Mucosa of stomach (tissue), 1 donor: ENCODE measurements around the gene H19.

ENCODE experiments used
- H3K27me3 ChIP-seq: one replicate; pipeline ENCODE4 v1.7.0; 2013; ENCODE audit warnings: mild to moderate bottlenecking, low read length; ENCODE audit not compliant: control insufficient read depth, insufficient read depth
- H3K36me3 ChIP-seq: one replicate; pipeline ENCODE4 v1.7.0; 2013; ENCODE audit warnings: low read length; ENCODE audit not compliant: control insufficient read depth, insufficient read depth
- H3K4me1 ChIP-seq: one replicate; pipeline ENCODE4 v1.7.0; 2013; ENCODE audit warnings: mild to moderate bottlenecking, low read length; ENCODE audit not compliant: control insufficient read depth, insufficient read depth
- H3K4me3 ChIP-seq: one replicate; pipeline ENCODE4 v1.7.0; 2013; ENCODE audit warnings: low read length
- H3K9ac ChIP-seq: one replicate; pipeline ENCODE4 v1.7.0; 2013; ENCODE audit warnings: mild to moderate bottlenecking, low read length, moderate library complexity
- H3K9me3 ChIP-seq: one replicate; pipeline ENCODE4 v1.7.0; 2013; ENCODE audit warnings: mild to moderate bottlenecking, low read length, moderate library complexity; ENCODE audit not compliant: control insufficient read depth
- donor health status: Pancreatic carcinoma.

H19 gene

GRCh38 chr11:1979607-1980006, 18.0 kb downstream of the H19 start:
- no peaks in the 10 kb centered on the region for H3K9me3 ChIP-seq
- H3K9ac ChIP-seq, result no peak overlapping the region
- H3K4me3 ChIP-seq, result no peak overlapping the region
- H3K36me3 ChIP-seq, result no peaks in the 10 kb centered on the region
- H3K4me1 ChIP-seq, result no peaks in the 10 kb centered on the region
- H3K27me3 ChIP-seq, result no peaks in the 10 kb centered on the region

- Histone ChIP-seq H3K4me1 (no peaks in the 10 kb centered on the region), H3K9ac (no peak overlapping the region), H3K36me3 (no peaks in the 10 kb centered on the region), H3K27me3 (no peaks in the 10 kb centered on the region), H3K9me3 (no peaks in the 10 kb centered on the region), H3K4me3 (no peak overlapping the region)
Measured at GRCh38 chr11:1978720-1979473, 18.7 kb downstream of the H19 start.

- Histone ChIP-seq H3K9ac (no peak overlapping the region), H3K9me3 (no peaks in the 10 kb centered on the region), H3K36me3 (no peaks in the 10 kb centered on the region), H3K27me3 (no peaks in the 10 kb centered on the region), H3K4me3 (no peak overlapping the region), H3K4me1 (no peaks in the 10 kb centered on the region)
Measured at GRCh38 chr11:1975185-1975584, 22.5 kb downstream of the H19 start.

GRCh38 chr11:1970956-1971355, 26.7 kb downstream of the H19 start:
- Histone ChIP-seq H3K9me3 (no peaks in the 10 kb centered on the region), H3K4me1 (no peaks in the 10 kb centered on the region), H3K27me3 (no peaks in the 10 kb centered on the region), H3K4me3 (no peak overlapping the region), H3K9ac (no peak overlapping the region), H3K36me3 (no peaks in the 10 kb centered on the region)

GRCh38 chr11:1969776-1970175, 27.9 kb downstream of the H19 start:
- Histone ChIP-seq H3K36me3 (no peaks in the 10 kb centered on the region), H3K4me3 (no peak overlapping the region), H3K27me3 (no peaks in the 10 kb centered on the region), H3K9me3 (no peaks in the 10 kb centered on the region), H3K9ac (no peak overlapping the region), H3K4me1 (no peaks in the 10 kb centered on the region)

- Histone ChIP-seq H3K36me3 (no peaks in the 10 kb centered on the region), H3K4me1 (no peaks in the 10 kb centered on the region), H3K4me3 (no peak overlapping the region), H3K27me3 (no peaks in the 10 kb centered on the region), H3K9me3 (no peaks in the 10 kb centered on the region), H3K9ac (no peak overlapping the region)
Measured at GRCh38 chr11:1969035-1969434, 28.6 kb downstream of the H19 start.

- H3K27me3 ChIP-seq, result no peaks in the 10 kb centered on the region
- H3K9ac ChIP-seq, result no peak overlapping the region
- H3K36me3 ChIP-seq, result no peaks in the 10 kb centered on the region
- H3K9me3 ChIP-seq, result no peaks in the 10 kb centered on the region
- H3K4me3 ChIP-seq, result no peak overlapping the region
- no peaks in the 10 kb centered on the region for H3K4me1 ChIP-seq
Measured at GRCh38 chr11:1968454-1969002, 29.1 kb downstream of the H19 start.

- H3K4me1 ChIP-seq, result no peaks in the 10 kb centered on the region
- no peaks in the 10 kb centered on the region for H3K36me3 ChIP-seq
- no peaks in the 10 kb centered on the region for H3K9me3 ChIP-seq
- no peak overlapping the region for H3K4me3 ChIP-seq
- no peak overlapping the region for H3K9ac ChIP-seq
- H3K27me3 ChIP-seq, result no peaks in the 10 kb centered on the region
Measured at GRCh38 chr11:1967641-1968225, 29.9 kb downstream of the H19 start.

- H3K27me3 ChIP-seq, result no peaks in the 10 kb centered on the region
- H3K9me3 ChIP-seq, result no peaks in the 10 kb centered on the region
- H3K4me1 ChIP-seq, result no peaks in the 10 kb centered on the region
- H3K9ac ChIP-seq, result no peak overlapping the region
- no peak overlapping the region for H3K4me3 ChIP-seq
- no peaks in the 10 kb centered on the region for H3K36me3 ChIP-seq
Measured at GRCh38 chr11:1966531-1966930, 31.1 kb downstream of the H19 start.

GRCh38 chr11:1964955-1965354, 32.7 kb downstream of the H19 start:
- no peaks in the 10 kb centered on the region for H3K4me1 ChIP-seq
- no peaks in the 10 kb centered on the region for H3K27me3 ChIP-seq
- no peak overlapping the region for H3K9ac ChIP-seq
- no peak overlapping the region for H3K4me3 ChIP-seq
- no peaks in the 10 kb centered on the region for H3K9me3 ChIP-seq
- H3K36me3 ChIP-seq, result no peaks in the 10 kb centered on the region

- H3K4me3 ChIP-seq, result no peak overlapping the region
- no peaks in the 10 kb centered on the region for H3K9me3 ChIP-seq
- no peaks in the 10 kb centered on the region for H3K4me1 ChIP-seq
- H3K36me3 ChIP-seq, result no peaks in the 10 kb centered on the region
- H3K27me3 ChIP-seq, result no peaks in the 10 kb centered on the region
- no peak overlapping the region for H3K9ac ChIP-seq
Measured at GRCh38 chr11:1964348-1964747, 33.3 kb downstream of the H19 start.

- no peaks in the 10 kb centered on the region for H3K4me1 ChIP-seq
- H3K36me3 ChIP-seq, result no peaks in the 10 kb centered on the region
- H3K9ac ChIP-seq, result no peak overlapping the region
- H3K4me3 ChIP-seq, result no peak overlapping the region
- H3K27me3 ChIP-seq, result no peaks in the 10 kb centered on the region
- no peaks in the 10 kb centered on the region for H3K9me3 ChIP-seq
Measured at GRCh38 chr11:1963864-1964263, 33.8 kb downstream of the H19 start.
